Measurements from ENCODE around the gene PIEZO2.

Gene PIEZO2

GRCh38 chr18:11095211-11095610, 54.2 kb downstream of the PIEZO2 start (continued):
- TF ChIP-seq ZNF211 (tag by site-specific recombination; IDR thresholded peaks at IDR 0.05; ENCODE audit: low read depth) (no peak), ZBTB17 (tag by site-specific recombination; IDR thresholded peaks at IDR 0.05) (no peak), SALL2 (tag by site-specific recombination; IDR thresholded peaks at IDR 0.05; ENCODE audit: borderline replicate concordance) (no peak)

GRCh38 chr18:11091746-11092145, 57.6 kb downstream of the PIEZO2 start:
- Histone ChIP-seq H3K27ac (ENCODE audit: extremely low read depth, low read depth, low read length) (no peak overlapping the region), H3K36me3 (ENCODE audit: control insufficient read depth in 2 of 2, insufficient read depth in 1 of 2, low read length in 2 of 2) (no peaks in the 10 kb centered on the region), H3K9me3 (ENCODE audit: control insufficient read depth, insufficient read depth, low read depth, low read length) (no peaks in the 10 kb centered on the region), H3K4me3 (ENCODE audit: low read depth, low read length) (no peak overlapping the region), H3K4me1 (ENCODE audit: control insufficient read depth, insufficient read depth, low read length) (peaks cover 8% of the 10 kb centered on the region; the same call in 1 of the 2 replicates)
- TF ChIP-seq ZNF140 (tag by site-specific recombination; IDR thresholded peaks at IDR 0.05) = no peak
- TF ChIP-seq ZNF514 (tag by site-specific recombination; IDR thresholded peaks at IDR 0.05) = no peak
- no peak for TF ChIP-seq ZNF266 (tag by site-specific recombination; IDR thresholded peaks at IDR 0.05; ENCODE audit: low read depth)
- CTCF ChIA-PET = no interaction called here
- POLR2A ChIA-PET = no interaction called here

- CTCF ChIA-PET = interaction anchor here (1.5 kb wide), 1 partner anchor 49 kb away, joined by 5 read pairs; no protein-coding TSS in a partner anchor
- no peak overlapping the region for H3K27ac ChIP-seq (ENCODE audit: extremely low read depth, low read depth, low read length)
Measured at GRCh38 chr18:11089931-11090715, 59.2 kb downstream of the PIEZO2 start.

More at GRCh38 chr18:11089931-11090715, 59.2 kb downstream of the PIEZO2 start:
- POLR2A ChIA-PET = no interaction called here
- Histone ChIP-seq H3K36me3 (ENCODE audit: control insufficient read depth in 2 of 2, insufficient read depth in 1 of 2, low read length in 2 of 2) (no peaks in the 10 kb centered on the region), H3K4me1 (ENCODE audit: control insufficient read depth, insufficient read depth, low read length) (peaks cover 8% of the 10 kb centered on the region; the same call in 1 of the 2 replicates), H3K4me3 (ENCODE audit: low read depth, low read length) (no peak overlapping the region), H3K9me3 (ENCODE audit: control insufficient read depth, insufficient read depth, low read depth, low read length) (no peaks in the 10 kb centered on the region)
- no peak for TF ChIP-seq ZNF514 (tag by site-specific recombination; IDR thresholded peaks at IDR 0.05)
- no peak for TF ChIP-seq KLF7 (tag by site-specific recombination; IDR thresholded peaks at IDR 0.05; ENCODE audit: borderline replicate concordance)
- TF ChIP-seq PRDM10 (tag by site-specific recombination; IDR thresholded peaks at IDR 0.05) = no peak
- no peak for TF ChIP-seq ZNF561 (tag by site-specific recombination; IDR thresholded peaks at IDR 0.05; ENCODE audit: borderline replicate concordance)
- TF ChIP-seq ZNF302 (tag by site-specific recombination; IDR thresholded peaks at IDR 0.05; ENCODE audit: low read depth) = no peak
- TF ChIP-seq OSR2 (tag by site-specific recombination; IDR thresholded peaks at IDR 0.05) = no peak
- no peak for TF ChIP-seq SP7 (tag by site-specific recombination; IDR thresholded peaks at IDR 0.05)
- no peak for TF ChIP-seq ZNF488 (tag by site-specific recombination; IDR thresholded peaks at IDR 0.05)
- no peak for TF ChIP-seq ZNF366 (tag by site-specific recombination; conservative IDR thresholded peaks at IDR 0.05)
- TF ChIP-seq ZNF76 (tag by site-specific recombination; IDR thresholded peaks at IDR 0.05; ENCODE audit: borderline replicate concordance, low read depth) = no peak
